Mammary epithelial cell (primary cell): ENCODE data around the gene NXPH3.

Source experiments
- EZH2 ChIP-seq: IDR thresholded peaks from 2 replicates; pipeline ENCODE4 v1.6.1; 2012; ENCODE audit warnings: low read length, inconsistent platforms, borderline replicate concordance
- TF ChIP-seq, protein P1 (sequence below), 2 donors: IDR thresholded peaks in 1 of 2; conservative IDR thresholded peaks in 1 of 2; 2 replicates each; pipeline ENCODE4 v1.5.1; 2011 to 2012; ENCODE audit warnings: inconsistent platforms in 2 of 2, low read length in 2 of 2, mild to moderate bottlenecking in 2 of 2, control low read depth in 1 of 2, low read depth in 1 of 2; ENCODE audit not compliant: insufficient read depth in 1 of 2; ENCODE audit errors: extremely low read depth in 1 of 2

DNA sequence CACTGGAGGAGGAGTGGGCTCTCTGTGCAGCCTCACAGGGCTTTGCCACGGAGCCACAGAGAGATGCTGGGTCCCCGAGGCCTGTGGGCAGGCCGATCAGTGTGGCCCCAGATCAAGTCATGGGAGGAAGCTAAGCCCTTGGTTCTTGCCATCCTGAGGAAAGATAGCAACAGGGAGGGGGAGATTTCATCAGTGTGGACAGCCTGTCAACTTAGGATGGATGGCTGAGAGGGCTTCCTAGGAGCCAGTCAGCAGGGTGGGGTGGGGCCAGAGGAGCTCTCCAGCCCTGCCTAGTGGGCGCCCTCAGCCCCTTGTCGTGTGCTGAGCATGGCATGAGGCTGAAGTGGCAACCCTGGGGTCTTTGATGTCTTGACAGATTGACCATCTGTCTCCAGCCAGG is 3.9 kb downstream of the NXPH3 start:
- TF ChIP-seq, protein P1, sequence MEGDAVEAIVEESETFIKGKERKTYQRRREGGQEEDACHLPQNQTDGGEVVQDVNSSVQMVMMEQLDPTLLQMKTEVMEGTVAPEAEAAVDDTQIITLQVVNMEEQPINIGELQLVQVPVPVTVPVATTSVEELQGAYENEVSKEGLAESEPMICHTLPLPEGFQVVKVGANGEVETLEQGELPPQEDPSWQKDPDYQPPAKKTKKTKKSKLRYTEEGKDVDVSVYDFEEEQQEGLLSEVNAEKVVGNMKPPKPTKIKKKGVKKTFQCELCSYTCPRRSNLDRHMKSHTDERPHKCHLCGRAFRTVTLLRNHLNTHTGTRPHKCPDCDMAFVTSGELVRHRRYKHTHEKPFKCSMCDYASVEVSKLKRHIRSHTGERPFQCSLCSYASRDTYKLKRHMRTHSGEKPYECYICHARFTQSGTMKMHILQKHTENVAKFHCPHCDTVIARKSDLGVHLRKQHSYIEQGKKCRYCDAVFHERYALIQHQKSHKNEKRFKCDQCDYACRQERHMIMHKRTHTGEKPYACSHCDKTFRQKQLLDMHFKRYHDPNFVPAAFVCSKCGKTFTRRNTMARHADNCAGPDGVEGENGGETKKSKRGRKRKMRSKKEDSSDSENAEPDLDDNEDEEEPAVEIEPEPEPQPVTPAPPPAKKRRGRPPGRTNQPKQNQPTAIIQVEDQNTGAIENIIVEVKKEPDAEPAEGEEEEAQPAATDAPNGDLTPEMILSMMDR (conservative IDR thresholded peaks at IDR 0.05 in 1 of 2, IDR thresholded peaks at IDR 0.05 in 1 of 2; ENCODE audit: extremely low read depth in 1 of 2, insufficient read depth in 1 of 2, low read depth in 1 of 2, low read length in 2 of 2) = no peak
- no peak for TF ChIP-seq EZH2
